UCSD-AML1 (cell line): Measurements from ENCODE around the gene OR5C1.
A peak's percentile ranks its signal among the peaks of the same experiment; 100 is the strongest.
"Not testable (repeated sequence)": the region's sequence is repeated elsewhere in the genome, so short reads cannot be mapped to it uniquely, and the experiment has no call there.

Experiments
- DNase-seq: peaks from one replicate; lab custom pipeline; 2025; ENCODE audit not compliant: unreplicated experiment; lab: John Stamatoyannopoulos, UW

The OR5C1 gene

DNA sequence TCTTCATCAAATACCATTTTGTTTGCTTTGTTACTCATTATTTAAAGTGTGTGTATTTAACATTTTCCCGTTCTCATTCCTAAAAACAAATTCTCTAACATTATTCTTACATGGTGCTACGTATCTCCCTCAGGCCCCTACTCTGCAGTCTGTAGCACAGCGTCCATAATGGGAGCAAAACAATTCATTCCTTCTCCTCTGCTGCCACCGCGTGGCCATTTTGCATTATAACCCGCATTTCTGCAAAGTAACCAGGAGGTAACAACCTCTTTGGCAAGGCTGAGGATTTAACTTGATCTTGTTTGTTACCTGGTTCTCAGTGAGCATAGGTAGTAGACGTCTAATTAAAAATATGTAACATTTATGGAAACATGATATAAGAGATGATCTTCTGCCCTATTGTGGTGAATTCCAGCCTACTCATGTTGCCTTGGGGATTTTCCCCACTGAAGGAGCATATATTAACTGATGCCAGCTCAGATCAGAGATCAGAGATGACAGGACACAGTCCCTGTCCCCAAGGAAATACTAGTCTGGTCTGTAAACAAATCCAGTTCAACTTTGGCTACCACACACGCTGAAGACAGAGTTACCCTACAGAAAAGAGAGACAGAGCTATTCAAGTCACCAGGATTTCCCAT lies 21.7 kb downstream of the OR5C1 start:
- peak; percentile 77 for DNase-seq

DNA sequence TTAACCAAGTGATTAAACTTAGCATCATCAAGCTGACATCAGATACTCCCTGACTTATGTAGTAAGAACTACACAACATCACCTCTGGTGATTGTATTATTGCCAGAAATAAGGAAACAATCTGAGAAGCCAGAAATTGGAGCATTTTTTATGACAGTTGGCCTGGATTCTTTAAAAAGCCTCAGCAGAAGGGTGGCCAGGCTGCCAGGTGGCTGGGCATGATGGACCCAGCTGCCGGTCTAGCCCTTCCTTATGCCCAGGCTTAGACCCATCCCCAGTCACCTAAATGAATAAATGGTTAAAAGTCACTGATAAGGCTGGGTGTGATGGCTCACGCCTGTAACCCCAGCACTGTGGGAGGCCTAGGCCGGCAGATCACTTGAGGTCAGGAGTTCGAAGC lies 24.0 kb downstream of the OR5C1 start:
- no peak for DNase-seq

DNA sequence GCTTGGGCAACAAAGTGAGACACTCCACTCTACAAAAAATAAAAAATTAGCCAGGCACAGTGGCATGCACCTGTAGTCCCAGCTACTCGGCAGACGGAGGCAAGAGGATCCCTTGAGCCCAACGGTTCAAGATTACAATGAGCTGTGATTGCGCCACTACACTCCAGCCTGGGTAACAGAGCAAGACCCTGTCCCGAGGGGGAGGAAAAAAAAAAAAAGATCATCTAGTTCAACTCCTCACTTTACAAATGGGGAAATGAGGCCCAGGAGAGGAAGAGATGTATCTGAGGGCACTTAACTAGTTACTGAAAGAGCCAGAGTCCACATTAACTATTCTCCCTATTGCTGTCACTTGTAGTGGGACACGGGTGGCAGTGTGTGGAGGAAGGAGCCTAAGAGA lies 25.8 kb downstream of the OR5C1 start:
- no peak for DNase-seq

DNA sequence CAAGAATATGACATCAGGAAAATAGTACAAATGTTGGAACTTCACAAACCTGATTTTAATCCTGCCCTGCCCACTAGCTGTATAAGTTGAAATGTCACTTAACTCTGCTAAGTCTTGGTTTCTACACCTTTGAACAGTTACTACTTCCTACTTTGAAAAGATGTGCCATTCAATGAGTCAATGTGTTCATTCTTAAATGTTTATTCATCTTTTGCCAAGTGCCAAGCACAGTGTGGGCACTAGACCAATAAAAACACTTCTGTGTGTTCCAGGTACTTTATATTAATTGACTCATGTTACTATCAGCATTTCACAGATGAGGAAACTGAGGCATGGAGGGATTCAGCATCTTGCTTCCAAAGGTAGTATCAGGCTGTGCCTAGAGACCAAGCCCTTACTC lies 26.8 kb downstream of the OR5C1 start:
- no peak for DNase-seq

DNA sequence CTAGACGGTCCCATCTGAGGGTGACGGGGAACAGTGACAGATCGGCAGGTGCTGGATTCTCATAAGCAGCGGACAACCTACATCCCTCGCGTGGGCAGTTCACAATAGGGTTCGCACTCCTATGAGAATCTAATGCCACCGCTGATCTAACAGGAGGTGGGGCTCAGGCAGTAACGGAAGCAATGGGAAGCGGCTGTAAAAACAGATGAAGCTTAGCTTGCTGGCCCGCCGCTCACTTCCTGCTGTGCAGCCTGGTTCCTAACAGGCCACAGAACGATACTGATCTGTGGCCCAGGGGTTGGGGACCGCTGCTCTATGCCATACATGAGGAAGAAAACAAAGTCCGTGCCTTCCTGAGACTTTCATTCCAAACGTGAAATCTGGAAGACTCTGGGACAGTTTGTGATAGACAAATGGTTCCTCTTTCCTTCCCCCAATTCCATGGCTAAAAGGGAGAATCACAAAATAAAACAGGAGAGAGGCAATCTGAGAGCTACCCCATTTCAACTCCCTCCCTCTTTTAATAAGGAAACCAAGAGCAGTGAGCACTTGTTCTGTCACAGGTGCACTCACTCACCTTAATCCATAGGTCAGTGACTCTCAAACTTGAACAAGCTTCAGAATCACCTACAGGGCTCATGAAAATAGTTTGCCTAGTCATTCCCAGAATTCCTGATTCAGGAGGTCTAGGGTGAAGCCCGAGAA lies 27.6 kb downstream of the OR5C1 start:
- peak; percentile 88 for DNase-seq

DNA sequence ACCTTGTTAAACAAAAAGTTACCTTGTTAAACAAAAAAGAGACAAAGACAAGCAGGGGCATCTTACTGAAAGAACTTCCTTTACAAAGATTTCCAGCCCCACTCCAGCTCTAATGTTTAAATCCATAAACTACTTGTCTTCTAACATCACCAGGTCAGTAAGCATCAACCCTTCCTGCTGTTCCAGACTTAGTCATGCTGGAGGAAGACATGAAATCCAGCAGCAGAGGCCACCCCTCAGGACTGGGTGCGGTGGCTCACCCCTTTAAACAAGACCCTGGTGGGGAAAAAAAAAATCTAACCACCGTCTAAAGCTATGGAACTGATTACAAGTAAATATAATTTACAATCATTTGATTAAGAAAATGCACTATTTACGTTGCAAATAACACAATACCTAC lies 30.6 kb downstream of the OR5C1 start:
- no peak for DNase-seq

DNA sequence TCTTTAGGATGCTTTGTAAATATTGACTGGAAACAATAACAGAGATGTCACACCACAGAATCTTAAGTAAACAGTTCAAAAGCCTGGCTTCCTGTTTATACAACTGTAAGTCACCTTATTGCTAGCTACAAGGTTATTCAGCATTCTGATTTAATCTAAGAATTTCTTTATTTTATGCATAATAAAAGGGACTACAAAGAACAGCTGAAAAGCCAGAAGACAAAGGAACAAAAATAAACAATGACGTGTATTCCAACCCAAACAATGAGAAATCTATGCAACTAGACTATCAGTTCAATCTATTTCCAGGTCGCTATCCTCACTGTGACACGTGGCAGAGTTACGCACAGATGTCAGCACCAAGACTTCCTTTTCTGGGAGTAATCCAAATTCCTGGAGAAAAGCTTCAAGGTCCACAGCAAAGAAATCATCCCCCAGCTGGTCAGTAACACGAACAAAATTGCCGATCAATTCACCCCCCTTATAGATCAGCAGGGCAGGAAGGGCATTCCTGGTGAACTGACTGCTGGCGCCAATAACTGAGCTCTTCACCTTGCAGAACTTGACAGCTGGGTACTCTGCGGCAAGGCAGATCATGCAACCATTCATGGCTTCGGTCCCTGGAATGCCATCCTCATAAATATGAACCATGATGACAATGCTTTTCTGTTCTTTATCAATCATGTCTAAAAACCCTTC lies 31.2 kb downstream of the OR5C1 start:
- DNase-seq, result no peak

DNA sequence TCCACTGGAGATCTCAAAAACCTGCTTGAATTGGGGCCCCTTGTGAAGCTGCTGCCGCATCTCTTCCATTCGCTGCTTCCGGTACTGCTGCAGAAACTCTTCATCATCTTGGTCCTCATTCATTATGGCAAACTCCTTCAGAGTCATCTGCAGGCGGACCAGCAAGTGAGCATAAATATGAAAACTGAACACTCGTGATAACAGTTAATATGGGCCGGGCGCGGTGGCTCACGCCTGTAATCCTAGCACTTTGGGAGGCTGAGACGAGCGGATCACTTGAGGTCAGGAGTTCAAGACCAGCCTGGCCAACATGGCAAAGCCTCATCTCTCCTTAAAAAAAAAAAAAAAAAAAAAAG lies 31.7 kb downstream of the OR5C1 start:
- DNase-seq, result no peak

DNA sequence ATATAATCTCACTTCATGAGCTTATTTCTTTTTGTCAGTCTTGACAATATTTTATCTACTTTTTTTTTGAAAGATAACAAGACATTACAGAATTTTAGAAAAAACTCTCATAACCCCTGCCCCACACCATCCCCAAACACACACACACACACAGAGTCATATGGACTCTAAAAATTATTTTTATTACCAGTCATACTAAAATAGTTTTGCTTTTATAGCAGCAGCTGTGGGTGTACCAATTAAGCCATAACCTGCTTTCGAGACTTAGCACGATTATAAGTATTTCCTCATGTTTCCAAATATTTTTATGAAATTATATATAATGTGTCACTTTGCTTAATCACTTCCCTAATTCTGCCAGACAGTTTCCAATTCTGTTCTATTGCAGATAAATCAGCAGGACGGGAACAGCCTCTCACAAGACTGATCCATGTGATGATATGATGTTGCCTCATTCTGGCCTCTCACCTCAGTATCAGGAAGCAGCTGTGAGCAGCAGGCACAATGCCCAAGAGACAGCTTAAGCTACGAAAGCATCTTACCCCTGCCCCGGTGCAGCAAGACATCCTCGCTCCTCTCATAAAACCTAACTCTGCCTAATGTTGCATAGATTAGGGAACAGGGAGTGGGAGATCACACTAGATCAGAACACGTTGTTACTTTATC lies 32.7 kb downstream of the OR5C1 start:
- peak; percentile 50 for DNase-seq

DNA sequence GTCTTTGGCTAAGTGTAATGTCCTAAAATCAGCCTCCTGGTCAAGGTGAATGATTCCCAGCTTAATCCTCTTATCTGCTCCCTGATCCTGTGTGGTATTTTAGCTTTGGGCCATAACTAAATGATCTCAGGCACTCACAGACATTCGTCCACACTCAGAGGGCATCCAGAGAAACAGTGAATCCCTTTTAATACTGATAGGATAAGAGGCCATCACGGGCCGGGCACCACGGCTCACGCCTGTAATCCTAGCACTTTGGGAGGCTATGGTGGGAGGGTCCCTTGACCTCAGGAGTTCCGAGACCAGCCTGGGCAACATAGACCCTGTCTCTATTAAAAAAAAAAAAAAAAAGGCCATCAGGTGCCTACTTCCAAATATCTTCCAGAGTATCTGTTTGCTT lies 33.3 kb downstream of the OR5C1 start:
- DNase-seq, result no peak

DNA sequence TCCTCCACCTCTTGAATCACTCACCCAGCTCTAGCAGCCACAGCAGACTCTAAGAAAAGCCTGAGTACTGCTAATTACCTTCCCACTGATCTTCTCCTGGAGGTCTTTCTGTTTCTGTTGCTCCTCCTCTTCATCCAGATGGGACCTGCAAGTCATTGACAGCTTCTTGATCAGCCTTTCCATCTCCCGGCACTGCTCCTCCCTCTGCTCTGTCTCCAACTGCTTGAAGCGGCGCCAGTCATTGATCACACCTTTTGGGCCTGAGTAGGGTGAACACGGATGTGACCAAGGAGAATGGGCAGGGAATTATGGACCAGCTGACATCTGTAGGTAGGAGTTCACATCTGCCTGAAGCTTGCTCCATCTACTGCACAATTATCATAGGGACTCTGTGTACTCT lies 34.2 kb downstream of the OR5C1 start:
- no peak for DNase-seq

DNA sequence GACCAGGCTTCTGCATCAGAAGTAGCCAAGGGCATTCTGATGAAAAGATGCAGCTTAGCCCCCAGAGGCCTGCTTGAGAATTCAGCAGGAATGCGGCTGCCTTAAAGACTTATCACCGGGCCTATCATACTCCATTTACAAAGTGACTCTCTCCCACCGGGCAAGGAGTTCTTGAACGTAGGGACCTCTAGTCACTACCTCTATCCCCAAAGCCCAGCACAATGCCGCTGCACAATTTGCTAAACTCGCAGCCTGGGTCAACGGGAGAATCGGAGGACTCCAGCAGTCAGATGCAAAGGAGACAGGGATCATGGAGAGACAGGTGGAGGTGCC lies 39.0 kb downstream of the OR5C1 start:
- DNase-seq, result no peak

DNA sequence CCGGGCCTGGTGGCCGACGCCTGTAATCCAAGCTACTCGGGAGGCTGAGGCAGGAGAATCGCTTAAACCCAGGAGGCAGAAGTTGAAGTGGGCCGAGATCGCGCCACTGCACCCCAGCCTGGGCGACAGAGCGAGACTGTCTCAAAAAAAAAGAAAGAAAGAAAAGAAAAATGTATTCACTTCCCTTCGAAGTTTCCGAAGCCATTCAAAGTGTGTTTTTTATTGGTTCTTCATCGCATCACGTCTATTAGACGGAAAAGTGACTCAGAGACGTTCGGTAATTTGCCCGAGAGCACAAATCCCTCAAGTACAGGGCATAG lies 40.2 kb downstream of the OR5C1 start:
- not testable (repeated sequence) for DNase-seq

DNA sequence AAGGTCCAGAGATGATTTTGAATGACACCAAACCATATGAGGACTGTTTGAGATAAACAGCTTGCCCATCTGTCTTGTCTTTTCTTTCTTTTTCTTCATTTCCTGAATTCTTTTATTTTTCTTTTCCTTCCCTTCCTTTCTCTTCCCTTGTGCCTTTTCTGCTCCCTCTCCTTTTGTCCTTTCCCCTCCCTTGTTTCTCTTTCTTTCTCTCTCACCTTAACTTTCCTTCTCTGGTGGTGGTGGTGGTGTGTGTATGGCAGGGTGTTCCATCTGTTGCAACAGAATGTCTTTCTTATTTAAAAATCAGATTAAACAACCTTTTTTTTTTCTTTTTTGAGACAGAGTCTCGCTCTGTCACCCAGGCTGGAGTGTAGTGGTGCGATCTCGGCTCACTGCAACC lies 43.5 kb downstream of the OR5C1 start:
- no peak for DNase-seq

DNA sequence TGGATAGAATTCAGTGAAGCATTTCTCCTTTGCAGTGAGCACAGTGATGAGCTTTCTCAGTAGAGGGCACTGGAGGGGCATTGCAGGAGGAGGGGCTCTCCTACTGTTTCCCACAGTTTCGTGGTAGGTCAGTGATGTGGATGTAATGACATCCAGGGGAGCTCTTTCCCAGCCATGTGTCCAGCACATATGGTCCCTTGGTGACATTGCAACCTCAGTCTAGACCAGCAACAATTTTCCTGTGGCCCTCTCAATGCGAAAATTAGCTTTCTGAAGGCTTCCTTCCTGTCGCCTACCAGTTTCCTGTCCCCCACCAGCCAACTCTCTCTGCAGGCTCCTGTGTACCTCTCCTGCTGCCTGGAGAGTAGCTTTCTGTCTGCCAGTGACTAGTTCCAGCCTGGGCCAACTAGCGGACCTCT lies 46.6 kb downstream of the OR5C1 start:
- peak; percentile 68 for DNase-seq

DNA sequence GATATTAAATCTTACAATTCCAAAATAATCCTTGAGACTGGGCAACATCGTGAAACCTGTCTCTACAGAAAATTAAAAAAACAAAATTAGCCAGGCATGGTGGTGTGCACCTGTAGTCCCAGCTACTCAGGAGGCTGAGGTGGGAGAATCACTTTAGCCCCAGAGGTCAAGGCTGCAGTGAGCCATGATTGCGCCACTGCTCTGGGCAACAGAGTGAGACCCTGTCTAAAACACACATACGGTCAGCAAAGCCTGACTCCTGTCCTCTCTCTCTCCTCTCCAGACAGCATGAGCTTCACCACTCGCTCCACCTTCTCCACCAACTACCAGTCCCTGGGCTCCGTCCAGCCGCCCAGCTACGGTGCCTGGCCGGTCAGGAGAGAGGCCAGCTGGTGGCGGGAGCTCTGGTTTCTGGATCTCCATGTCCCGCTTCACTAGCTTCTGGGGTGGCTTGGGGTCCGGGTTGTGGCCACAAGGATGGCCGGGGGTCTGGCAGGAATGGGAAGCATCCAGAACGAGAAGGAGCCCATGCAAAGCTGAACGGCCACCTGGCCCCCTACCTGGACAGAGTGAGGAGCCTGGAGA lies 48.6 kb downstream of the OR5C1 start:
- no peak for DNase-seq

DNA sequence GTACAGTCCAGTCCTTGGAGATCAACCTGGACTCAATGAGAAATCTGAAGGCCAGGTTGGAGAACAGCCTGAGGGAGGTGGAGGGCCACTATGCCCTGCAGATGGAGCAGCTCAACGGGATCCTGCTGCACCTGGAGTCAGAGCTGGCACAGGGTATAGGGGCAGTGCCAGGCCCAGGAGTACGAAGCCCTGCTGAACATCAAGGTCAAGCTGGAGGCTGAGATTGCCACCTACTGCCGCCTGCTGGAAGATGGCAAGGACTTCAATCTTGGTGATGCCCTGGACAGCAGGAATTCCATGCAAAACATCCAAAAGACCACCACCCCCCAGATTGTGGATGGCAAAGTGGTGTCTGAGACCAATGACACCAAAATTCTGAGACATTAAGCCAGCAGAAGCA lies 49.7 kb downstream of the OR5C1 start:
- not testable (repeated sequence) for DNase-seq
